Measurements from ENCODE around the gene TARBP2. TPM values are rescaled to one million over a fixed set of nuclear protein-coding genes. Genes with fewer than 3 reads are reported as not detected.

TARBP2 gene
- total and polyA plus RNA-seq, 2 experiments from 2014 or later = 58.3 to 79.8 TPM

DNA sequence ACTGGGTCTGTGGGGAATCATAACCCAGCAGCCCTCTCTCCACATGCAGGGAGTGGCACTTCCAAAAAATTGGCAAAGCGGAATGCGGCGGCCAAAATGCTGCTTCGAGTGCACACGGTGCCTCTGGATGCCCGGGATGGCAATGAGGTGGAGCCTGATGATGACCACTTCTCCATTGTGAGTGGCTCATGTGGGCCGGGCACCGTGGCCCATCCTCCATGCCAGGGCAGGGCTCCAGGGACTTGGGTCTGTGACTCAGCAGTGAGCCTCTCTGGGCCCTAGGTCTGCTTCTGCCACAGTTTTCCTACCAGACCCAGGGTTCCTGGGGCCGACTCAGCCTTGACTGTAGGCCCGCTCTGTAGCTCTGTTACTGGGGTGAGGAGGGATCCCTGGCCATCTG, 4.0 kb downstream of the TARBP2 start:
- TF ChIP-seq, protein P1, sequence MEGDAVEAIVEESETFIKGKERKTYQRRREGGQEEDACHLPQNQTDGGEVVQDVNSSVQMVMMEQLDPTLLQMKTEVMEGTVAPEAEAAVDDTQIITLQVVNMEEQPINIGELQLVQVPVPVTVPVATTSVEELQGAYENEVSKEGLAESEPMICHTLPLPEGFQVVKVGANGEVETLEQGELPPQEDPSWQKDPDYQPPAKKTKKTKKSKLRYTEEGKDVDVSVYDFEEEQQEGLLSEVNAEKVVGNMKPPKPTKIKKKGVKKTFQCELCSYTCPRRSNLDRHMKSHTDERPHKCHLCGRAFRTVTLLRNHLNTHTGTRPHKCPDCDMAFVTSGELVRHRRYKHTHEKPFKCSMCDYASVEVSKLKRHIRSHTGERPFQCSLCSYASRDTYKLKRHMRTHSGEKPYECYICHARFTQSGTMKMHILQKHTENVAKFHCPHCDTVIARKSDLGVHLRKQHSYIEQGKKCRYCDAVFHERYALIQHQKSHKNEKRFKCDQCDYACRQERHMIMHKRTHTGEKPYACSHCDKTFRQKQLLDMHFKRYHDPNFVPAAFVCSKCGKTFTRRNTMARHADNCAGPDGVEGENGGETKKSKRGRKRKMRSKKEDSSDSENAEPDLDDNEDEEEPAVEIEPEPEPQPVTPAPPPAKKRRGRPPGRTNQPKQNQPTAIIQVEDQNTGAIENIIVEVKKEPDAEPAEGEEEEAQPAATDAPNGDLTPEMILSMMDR (IDR thresholded peaks at IDR 0.05; ENCODE audit: low read depth, low read length) = no peak
- H3K36me3 ChIP-seq = peaks cover 5% of the 10 kb centered on the region
- no peak overlapping the region for H3K27ac ChIP-seq
- H3K4me1 ChIP-seq (ENCODE audit: low read depth) = peaks cover 9% of the 10 kb centered on the region
- H3K4me3 ChIP-seq = no peak overlapping the region
- H3K27me3 ChIP-seq = no peaks in the 10 kb centered on the region
- peak in 1 of 2 donors; percentile 49 for DNase-seq (ENCODE audit: low read depth in 1 of 2, low spot score in 1 of 2)
- no peaks in the 10 kb centered on the region for H3K9me3 ChIP-seq (ENCODE audit: low read depth)

- TF ChIP-seq, protein P1 (IDR thresholded peaks at IDR 0.05; ENCODE audit: low read depth, low read length) = no peak
- Histone ChIP-seq H3K27me3 (no peaks in the 10 kb centered on the region), H3K27ac (no peak overlapping the region), H3K4me3 (no peak overlapping the region), H3K9me3 (ENCODE audit: low read depth) (no peaks in the 10 kb centered on the region), H3K4me1 (ENCODE audit: low read depth) (peaks cover 7% of the 10 kb centered on the region), H3K36me3 (peaks cover 5% of the 10 kb centered on the region)
- no peak for DNase-seq (ENCODE audit: low read depth in 1 of 2, low spot score in 1 of 2)
Observed at GRCh38 chr12:53505555-53506449, 4.7 kb downstream of the TARBP2 start.

DNA sequence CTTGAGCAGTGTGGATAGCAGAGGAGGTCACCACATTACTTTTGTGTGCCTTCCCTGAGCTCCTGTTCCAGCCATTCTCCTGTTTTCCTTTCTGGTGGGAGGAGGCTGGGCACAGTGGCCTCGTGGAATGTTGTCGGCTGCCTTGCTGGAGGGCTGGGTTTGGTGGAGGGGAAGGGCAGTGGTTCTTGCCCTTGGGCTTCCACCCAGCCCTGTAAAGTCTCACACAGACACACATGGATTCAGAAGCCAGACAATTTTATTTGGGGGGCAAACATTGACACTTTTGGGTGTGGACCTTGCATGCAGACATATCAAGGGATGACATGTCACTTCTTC, 5.3 kb downstream of the TARBP2 start:
- H3K36me3 ChIP-seq = peaks cover 5% of the 10 kb centered on the region
- no peak overlapping the region for H3K4me3 ChIP-seq
- DNase-seq (ENCODE audit: low read depth in 1 of 2, low spot score in 1 of 2) = no peak
- TF ChIP-seq, protein P1 (IDR thresholded peaks at IDR 0.05; ENCODE audit: low read depth, low read length) = no peak
- no peak overlapping the region for H3K27ac ChIP-seq
- no peaks in the 10 kb centered on the region for H3K9me3 ChIP-seq (ENCODE audit: low read depth)
- H3K27me3 ChIP-seq = no peaks in the 10 kb centered on the region
- peaks cover 7% of the 10 kb centered on the region for H3K4me1 ChIP-seq (ENCODE audit: low read depth)

DNA sequence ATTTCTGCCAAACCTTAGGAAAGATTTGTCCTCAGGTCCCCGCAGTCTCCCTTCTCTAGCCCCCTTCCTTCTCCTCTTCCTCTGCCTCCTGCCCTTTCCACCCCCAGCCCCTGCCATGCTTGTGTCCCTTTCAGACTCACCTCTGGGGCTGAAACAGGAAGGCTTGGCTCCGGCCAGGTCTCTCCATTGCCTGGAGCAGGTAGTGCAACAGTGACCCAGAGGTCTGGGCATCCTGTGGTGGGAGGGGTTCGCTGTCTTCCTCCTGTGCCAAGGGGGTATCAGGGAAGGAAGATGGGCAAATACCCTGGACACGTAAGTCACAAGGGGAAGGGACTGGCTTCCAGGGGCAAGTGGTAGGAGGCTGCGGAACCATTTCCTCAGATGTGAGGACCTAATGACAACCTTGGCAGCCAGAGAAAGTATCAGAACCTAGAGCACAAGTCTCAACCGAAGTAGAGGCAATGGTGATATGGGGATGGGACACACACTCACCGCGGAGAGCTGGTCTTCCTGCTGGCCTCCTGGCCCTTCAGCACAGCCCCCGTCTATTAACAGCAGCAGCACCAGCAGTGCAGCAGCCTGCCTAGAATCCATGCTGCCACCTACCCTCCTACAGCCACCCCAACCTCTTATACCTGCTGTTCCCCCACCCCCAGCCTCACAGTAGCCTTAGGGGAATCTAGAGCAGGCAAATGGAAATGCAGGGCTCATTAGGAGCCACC, 6.0 kb downstream of the TARBP2 start, which contains the start of gene NPFF:
TSS of gene NPFF (minus strand) at position 604 of the 722 bp plus-strand sequence. CDS start at position 594, 10 bp downstream.
- Histone ChIP-seq H3K36me3 (peaks cover 5% of the 10 kb centered on the region), H3K27ac (no peak within 1 kb of the TSS), H3K4me1 (ENCODE audit: low read depth) (peaks cover under 1% of the 10 kb centered on the region), H3K27me3 (no peaks in the 10 kb centered on the region), H3K4me3 (no peak within 1 kb of the TSS), H3K9me3 (ENCODE audit: low read depth) (no peaks in the 10 kb centered on the region)
- DNase-seq (ENCODE audit: low read depth in 1 of 2, low spot score in 1 of 2) = no peak
- TF ChIP-seq, protein P1 (IDR thresholded peaks at IDR 0.05; ENCODE audit: low read depth, low read length) = no peak

DNA sequence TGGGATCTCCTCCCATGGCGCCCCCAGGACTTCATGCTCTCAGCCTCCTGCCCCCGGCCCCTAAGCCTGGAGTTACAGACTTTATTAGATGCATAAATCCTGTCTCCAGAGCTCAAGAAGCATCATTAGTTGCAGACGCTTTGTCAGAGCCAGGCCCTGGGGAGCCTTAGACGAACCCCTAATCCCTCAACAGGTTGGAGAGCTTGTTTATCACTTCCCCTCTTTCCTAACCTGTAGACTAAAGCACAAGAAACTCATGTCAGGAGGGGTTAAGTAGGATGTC, 6.5 kb downstream of the TARBP2 start:
- DNase-seq (ENCODE audit: low read depth in 1 of 2, low spot score in 1 of 2) = no peak
- Histone ChIP-seq H3K27ac (no peak overlapping the region), H3K4me3 (no peak overlapping the region), H3K36me3 (peaks cover 5% of the 10 kb centered on the region), H3K9me3 (ENCODE audit: low read depth) (no peaks in the 10 kb centered on the region), H3K27me3 (no peaks in the 10 kb centered on the region), H3K4me1 (ENCODE audit: low read depth) (no peaks in the 10 kb centered on the region)
- TF ChIP-seq, protein P1 (IDR thresholded peaks at IDR 0.05; ENCODE audit: low read depth, low read length) = no peak
